Vagina (tissue), 2 donors: ENCODE results near the gene PHF23.

Experiments used
- CTCF ChIP-seq, 3 experiments: fragments of 450-650 bp in 2 of 3; fragments of 200-600 bp in 1 of 3; sonication (generic) in 1 of 3; IDR thresholded peaks; one replicate each; pipeline ENCODE4 v1.5.1; 2017 to 2019; ENCODE audit warnings: antibody characterized with exemption in 3 of 3, mild to moderate bottlenecking in 2 of 3, moderate library complexity in 2 of 3
- POLR2AphosphoS5 ChIP-seq, 2 donors: sonication (generic); formaldehyde crosslinking; IDR thresholded peaks; one replicate each; pipeline ENCODE4 v1.9.0; 2017; ENCODE audit warnings: antibody characterized with exemption in 2 of 2, mild to moderate bottlenecking in 2 of 2, low read depth in 1 of 2; ENCODE audit not compliant: insufficient read depth in 1 of 2

- TF ChIP-seq POLR2AphosphoS5 (IDR thresholded peaks at IDR 0.05; ENCODE audit: insufficient read depth in 1 of 2, low read depth in 1 of 2) (no peak), CTCF (IDR thresholded peaks at IDR 0.05) (no peak)
Measured at GRCh38 chr17:7233701-7234082, 5.6 kb downstream of the PHF23 start.
